Measurements from ENCODE around the gene TP53RK. TPM values are rescaled to one million over a fixed set of nuclear protein-coding genes. Genes with fewer than 3 reads are reported as not detected.

Gene TP53RK
- total and polyA plus RNA-seq, 2 donors (not counting 1 experiment from before 2014, with no cell fraction given), result 3.1 to 22.5 TPM

DNA sequence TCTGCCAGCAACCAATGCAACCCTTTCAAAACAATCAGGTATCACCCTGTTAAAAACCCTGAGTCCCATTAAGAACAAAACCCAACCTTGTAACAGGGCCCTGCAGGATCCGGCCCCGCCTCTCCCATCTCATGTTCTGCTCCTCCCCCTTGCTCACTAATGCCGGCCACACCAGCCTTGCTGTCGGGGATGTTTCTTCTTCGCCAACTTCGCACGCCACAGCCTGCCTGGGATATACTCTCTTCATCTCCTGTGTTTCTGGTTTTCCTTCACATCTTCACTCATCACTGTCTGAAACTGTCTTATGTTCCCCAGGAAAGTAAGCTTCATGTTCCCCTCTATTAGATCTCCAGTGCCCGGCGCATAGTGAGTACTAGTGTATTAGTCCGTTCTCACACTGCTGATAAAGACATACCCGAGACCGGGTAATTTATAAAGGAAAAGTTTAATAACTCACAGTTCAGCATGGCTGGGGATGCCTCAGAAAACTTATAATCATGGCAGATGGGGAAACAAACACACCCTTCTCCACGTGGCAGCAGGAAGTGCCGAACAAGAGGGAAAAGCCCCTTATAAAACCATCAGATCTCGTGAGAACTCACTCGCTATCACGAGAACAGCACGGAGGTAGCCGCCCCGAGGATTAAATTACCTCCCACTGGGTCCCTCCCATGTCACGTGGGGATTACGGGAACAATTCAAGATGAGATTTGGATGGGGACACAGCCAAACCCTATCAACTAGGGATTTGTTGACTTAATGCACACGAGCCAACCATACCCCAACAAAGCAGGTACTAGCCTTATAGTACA is 5.1 kb downstream of the TP53RK start:
- H3K4me3 ChIP-seq (ENCODE audit: control extremely low read depth in 1 of 5, extremely low read depth in 1 of 5, insufficient read depth in 1 of 5, low read depth in 2 of 5, low read length in 4 of 5), result no peak overlapping the region
- 94% methylated on average over 7 of the region's 23 CpGs for WGBS (ENCODE audit: insufficient coverage)
- H3K9me3 ChIP-seq (ENCODE audit: control extremely low read depth in 1 of 3, control insufficient read depth in 2 of 3, insufficient read depth in 1 of 3, low read length in 2 of 3), result no peaks in the 10 kb centered on the region
- no peaks in the 10 kb centered on the region for H3K27me3 ChIP-seq (replicated peaks in 1 of 4; ENCODE audit: control extremely low read depth in 1 of 4, control insufficient read depth in 3 of 4, insufficient read depth in 4 of 4, low read length in 3 of 4)
- no peak overlapping the region for H3K4me3 Mint-ChIP-seq
- peaks cover 27 to 28% of the 10 kb centered on the region in 2 donors for H3K4me1 ChIP-seq (ENCODE audit: control insufficient read depth in 2 of 2, insufficient read depth in 2 of 2, low read length in 2 of 2)
- no peak overlapping the region for H3K27ac ChIP-seq (ENCODE audit: low read length in 2 of 2)
- peaks cover 55% of the 10 kb centered on the region for H3K4me1 Mint-ChIP-seq
- H4K20me1 ChIP-seq (ENCODE audit: control insufficient read depth, insufficient read depth, low read length, poor library complexity, severe bottlenecking), result peaks cover 82% of the 10 kb centered on the region
- peaks cover 8 to 30% of the 10 kb centered on the region in 2 experiments for H3K36me3 ChIP-seq (replicated peaks in 1 of 2; ENCODE audit: control extremely low read depth in 1 of 2, control insufficient read depth in 1 of 2, extremely low read depth in 1 of 2, insufficient read depth in 2 of 2, low read length in 1 of 2)
- no peak overlapping the region for H3K4me2 ChIP-seq (replicated peaks; ENCODE audit: low read depth, low read length, poor library complexity, severe bottlenecking)
- DNase-seq (no peak), ATAC-seq (ENCODE audit: low read depth) (no peak)
- H3K9me3 Mint-ChIP-seq (ENCODE audit: insufficient read depth), result no peaks in the 10 kb centered on the region
- H2AFZ ChIP-seq (ENCODE audit: insufficient read depth, low read depth, low read length, poor library complexity, severe bottlenecking), result no peak overlapping the region
- ChIA-PET CTCF (interaction anchor here (5.4 kb wide), 1 partner anchor 163 kb away, joined by 49 read pairs; no protein-coding TSS in a partner anchor), POLR2A (no interaction called here)
- no peaks in the 10 kb centered on the region for H3K27me3 Mint-ChIP-seq
- peaks cover 50% of the 10 kb centered on the region for H3K79me2 ChIP-seq (ENCODE audit: control insufficient read depth, insufficient read depth, low read length)
- H3K27ac Mint-ChIP-seq, result no peak overlapping the region
- TF ChIP-seq, protein P1, sequence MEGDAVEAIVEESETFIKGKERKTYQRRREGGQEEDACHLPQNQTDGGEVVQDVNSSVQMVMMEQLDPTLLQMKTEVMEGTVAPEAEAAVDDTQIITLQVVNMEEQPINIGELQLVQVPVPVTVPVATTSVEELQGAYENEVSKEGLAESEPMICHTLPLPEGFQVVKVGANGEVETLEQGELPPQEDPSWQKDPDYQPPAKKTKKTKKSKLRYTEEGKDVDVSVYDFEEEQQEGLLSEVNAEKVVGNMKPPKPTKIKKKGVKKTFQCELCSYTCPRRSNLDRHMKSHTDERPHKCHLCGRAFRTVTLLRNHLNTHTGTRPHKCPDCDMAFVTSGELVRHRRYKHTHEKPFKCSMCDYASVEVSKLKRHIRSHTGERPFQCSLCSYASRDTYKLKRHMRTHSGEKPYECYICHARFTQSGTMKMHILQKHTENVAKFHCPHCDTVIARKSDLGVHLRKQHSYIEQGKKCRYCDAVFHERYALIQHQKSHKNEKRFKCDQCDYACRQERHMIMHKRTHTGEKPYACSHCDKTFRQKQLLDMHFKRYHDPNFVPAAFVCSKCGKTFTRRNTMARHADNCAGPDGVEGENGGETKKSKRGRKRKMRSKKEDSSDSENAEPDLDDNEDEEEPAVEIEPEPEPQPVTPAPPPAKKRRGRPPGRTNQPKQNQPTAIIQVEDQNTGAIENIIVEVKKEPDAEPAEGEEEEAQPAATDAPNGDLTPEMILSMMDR (IDR thresholded peaks at IDR 0.05), result no peak
- TF ChIP-seq EZH2 (IDR thresholded peaks at IDR 0.05; ENCODE audit: borderline replicate concordance, insufficient read depth, low read depth, low read length, poor library complexity, severe bottlenecking), result no peak
- intact Hi-C loops (cut with micrococcal nuclease), result loop anchor here (10.0 kb wide), 1 partner anchor 889 kb away; the partner anchor contains the start of genes DNTTIP1 and WFDC3
- no peak overlapping the region for H3K9ac ChIP-seq (ENCODE audit: low read length)

DNA sequence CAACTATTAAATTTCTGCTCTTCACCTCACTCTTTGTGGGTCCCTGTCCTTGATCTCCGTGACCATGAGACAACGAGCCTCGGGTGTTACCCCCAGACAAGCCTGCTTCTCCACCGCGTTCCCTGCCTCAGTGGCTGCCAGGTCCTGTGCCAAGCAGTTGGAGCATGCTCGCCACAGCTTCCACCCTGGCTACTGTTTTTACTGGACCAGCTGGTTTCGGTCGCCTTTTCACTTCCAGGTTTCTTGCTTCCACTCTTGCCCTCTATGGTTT is 5.6 kb downstream of the TP53RK start:
- Mint-ChIP-seq H3K9me3 (ENCODE audit: insufficient read depth) (no peaks in the 10 kb centered on the region), H3K4me3 (no peak overlapping the region)
- POLR2A ChIA-PET, result no interaction called here

More for the DNA sequence above, 5.6 kb downstream of the TP53RK start:
- 86% methylated on average over 8 of the region's 8 CpGs for WGBS (ENCODE audit: insufficient coverage)
- H4K20me1 ChIP-seq (ENCODE audit: control insufficient read depth, insufficient read depth, low read length, poor library complexity, severe bottlenecking), result peaks cover 80% of the 10 kb centered on the region
- H3K27ac Mint-ChIP-seq, result no peak overlapping the region
- H3K4me2 ChIP-seq (replicated peaks; ENCODE audit: low read depth, low read length, poor library complexity, severe bottlenecking), result no peak overlapping the region
- intact Hi-C loops (cut with micrococcal nuclease), result loop anchor here (10.0 kb wide), 1 partner anchor 889 kb away; the partner anchor contains the start of genes DNTTIP1 and WFDC3
- DNase-seq, result no peak
- H3K4me1 ChIP-seq (ENCODE audit: control insufficient read depth in 2 of 2, insufficient read depth in 2 of 2, low read length in 2 of 2), result peaks cover 25 to 28% of the 10 kb centered on the region in 2 donors
- no peaks in the 10 kb centered on the region for H3K9me3 ChIP-seq (ENCODE audit: control extremely low read depth in 1 of 3, control insufficient read depth in 2 of 3, insufficient read depth in 1 of 3, low read length in 2 of 3)
- peaks cover 8 to 30% of the 10 kb centered on the region in 2 experiments for H3K36me3 ChIP-seq (replicated peaks in 1 of 2; ENCODE audit: control extremely low read depth in 1 of 2, control insufficient read depth in 1 of 2, extremely low read depth in 1 of 2, insufficient read depth in 2 of 2, low read length in 1 of 2)
- peaks cover 45% of the 10 kb centered on the region for H3K79me2 ChIP-seq (ENCODE audit: control insufficient read depth, insufficient read depth, low read length)
- no peak overlapping the region for H3K4me3 ChIP-seq (ENCODE audit: control extremely low read depth in 1 of 5, extremely low read depth in 1 of 5, insufficient read depth in 1 of 5, low read depth in 2 of 5, low read length in 4 of 5)
- H2AFZ ChIP-seq (ENCODE audit: insufficient read depth, low read depth, low read length, poor library complexity, severe bottlenecking), result no peak overlapping the region
- H3K4me1 Mint-ChIP-seq, result peaks cover 55% of the 10 kb centered on the region
- no peak for TF ChIP-seq EZH2 (IDR thresholded peaks at IDR 0.05; ENCODE audit: borderline replicate concordance, insufficient read depth, low read depth, low read length, poor library complexity, severe bottlenecking)
- TF ChIP-seq, protein P1 (IDR thresholded peaks at IDR 0.05), result no peak
- H3K27me3 Mint-ChIP-seq, result no peaks in the 10 kb centered on the region
- H3K27me3 ChIP-seq (replicated peaks in 1 of 4; ENCODE audit: control extremely low read depth in 1 of 4, control insufficient read depth in 3 of 4, insufficient read depth in 4 of 4, low read length in 3 of 4), result no peaks in the 10 kb centered on the region
- no peak for ATAC-seq (ENCODE audit: low read depth)
- H3K27ac ChIP-seq (ENCODE audit: low read length in 2 of 2), result no peak overlapping the region
- no peak overlapping the region for H3K9ac ChIP-seq (ENCODE audit: low read length)
- CTCF ChIA-PET, result interaction anchor here (1.4 to 5.4 kb wide), 3 partner anchors 163 to 377 kb away, joined by 3 to 49 read pairs (median 4); partner anchors contain the start of gene ZNF334

Measured in B cell (primary cell).